Muscle of leg (tissue), 11 donors: ENCODE measurements around the gene CPNE4. TPM values are rescaled to one million over a fixed set of nuclear protein-coding genes. Genes with fewer than 3 reads are reported as not detected.

ENCODE experiments used
- DNase-seq: peaks from one replicate; pipeline ENCODE4 v3.0.0; 2013
- H3K27ac ChIP-seq: one replicate; pipeline ENCODE4 v1.5.1; 2013; ENCODE audit warnings: mild to moderate bottlenecking, low read length, control low read depth
- H3K27me3 ChIP-seq: one replicate; pipeline ENCODE4 v1.6.1; 2013; ENCODE audit warnings: low read length; ENCODE audit not compliant: control insufficient read depth, insufficient read depth
- H3K36me3 ChIP-seq: one replicate; pipeline ENCODE4 v1.6.1; 2013; ENCODE audit warnings: low read length; ENCODE audit not compliant: control insufficient read depth, insufficient read depth
- H3K4me1 ChIP-seq: one replicate; pipeline ENCODE4 v1.6.1; 2013; ENCODE audit warnings: low read length; ENCODE audit not compliant: control insufficient read depth, insufficient read depth
- H3K4me3 ChIP-seq: one replicate; pipeline ENCODE4 v1.5.1; 2013; ENCODE audit warnings: low read length, control low read depth
- H3K9me3 ChIP-seq: replicated peaks from 2 replicates; pipeline ENCODE4 v1.6.1; 2013; ENCODE audit warnings: low read depth, low read length; ENCODE audit not compliant: control insufficient read depth
- whole genome bisulfite sequencing: methylation state at CpG from one replicate; pipeline ENCODE4 v1.1.5; 2013; ENCODE audit warnings: missing lambda C conversion rate; ENCODE audit not compliant: insufficient coverage; 5-methylcytosine and 5-hydroxymethylcytosine counted together
- polyA plus RNA-seq, 8 donors: library from polyadenylated mRNA; unstranded; fragments of 120-200 nt; gene quantifications; one replicate each; pipeline versions ENCODE4 v1.2.1 to v1.2.3, GENCODE V29; 2013; ENCODE audit warnings: inconsistent platforms in 1 of 8, low replicate concordance in 1 of 8; ENCODE audit not compliant: insufficient read length in 8 of 8, insufficient read depth in 1 of 8
- total RNA-seq: library from RNA; stranded (reverse); fragments of 120-200 nt; gene quantifications from one replicate; pipeline ENCODE4 v1.2.4, GENCODE V29; 2013

Gene CPNE4
- total and polyA plus RNA-seq, 9 donors = 0.07 to 0.31 (median 0.09) TPM; not detected in 2

GRCh38 chr3:131849616-131850015, 185.2 kb downstream of the CPNE4 start:
- Histone ChIP-seq H3K9me3 (no peaks in the 10 kb centered on the region), H3K4me1 (no peaks in the 10 kb centered on the region), H3K27me3 (no peaks in the 10 kb centered on the region), H3K27ac (no peak overlapping the region), H3K4me3 (no peak overlapping the region), H3K36me3 (no peaks in the 10 kb centered on the region)
- whole genome bisulfite sequencing = 100% methylated on average over 1 of the region's 2 CpGs
- no peak for DNase-seq

GRCh38 chr3:131847966-131848510, 186.8 kb downstream of the CPNE4 start:
- no peak for DNase-seq
- Histone ChIP-seq H3K27ac (no peak overlapping the region), H3K9me3 (no peaks in the 10 kb centered on the region), H3K4me1 (no peaks in the 10 kb centered on the region), H3K27me3 (no peaks in the 10 kb centered on the region), H3K4me3 (no peak overlapping the region), H3K36me3 (no peaks in the 10 kb centered on the region)
- no CpG with 5 or more reads among the region's 1 CpG for WGBS

GRCh38 chr3:131846296-131846924, 188.4 kb downstream of the CPNE4 start:
- no peaks in the 10 kb centered on the region for H3K4me1 ChIP-seq
- 89% methylated on average over 1 of the region's 3 CpGs for WGBS
- DNase-seq = no peak
- no peak overlapping the region for H3K27ac ChIP-seq
- H3K4me3 ChIP-seq = no peak overlapping the region
- no peaks in the 10 kb centered on the region for H3K27me3 ChIP-seq
- no peaks in the 10 kb centered on the region for H3K9me3 ChIP-seq
- H3K36me3 ChIP-seq = no peaks in the 10 kb centered on the region

GRCh38 chr3:131843174-131843573, 191.6 kb downstream of the CPNE4 start:
- Histone ChIP-seq H3K36me3 (no peaks in the 10 kb centered on the region), H3K9me3 (no peaks in the 10 kb centered on the region), H3K4me3 (no peak overlapping the region), H3K27me3 (no peaks in the 10 kb centered on the region), H3K4me1 (no peaks in the 10 kb centered on the region), H3K27ac (no peak overlapping the region)
- no peak for DNase-seq
- no CpG with 5 or more reads among the region's 9 CpGs for WGBS

- Histone ChIP-seq H3K4me3 (no peak overlapping the region), H3K36me3 (no peaks in the 10 kb centered on the region), H3K27ac (no peak overlapping the region), H3K9me3 (no peaks in the 10 kb centered on the region), H3K27me3 (no peaks in the 10 kb centered on the region), H3K4me1 (no peaks in the 10 kb centered on the region)
- peak; percentile 12 for DNase-seq
- no CpG with 5 or more reads among the region's 1 CpG for WGBS
Observed at GRCh38 chr3:131840156-131840797, 194.5 kb downstream of the CPNE4 start.

GRCh38 chr3:131835906-131836305, 198.9 kb downstream of the CPNE4 start:
- DNase-seq = no peak
- H3K4me3 ChIP-seq = no peak overlapping the region
- no CpG with 5 or more reads among the region's 1 CpG for WGBS

GRCh38 chr3:131831608-131832007, 203.2 kb downstream of the CPNE4 start:
- H3K27me3 ChIP-seq = no peaks in the 10 kb centered on the region
- no peak for DNase-seq
- no peaks in the 10 kb centered on the region for H3K4me1 ChIP-seq
- no peaks in the 10 kb centered on the region for H3K9me3 ChIP-seq
- H3K4me3 ChIP-seq = no peak overlapping the region
- H3K36me3 ChIP-seq = no peaks in the 10 kb centered on the region
- no peak overlapping the region for H3K27ac ChIP-seq
- no CpG with 5 or more reads among the region's 4 CpGs for WGBS

More at GRCh38 chr3:131835906-131836305, 198.9 kb downstream of the CPNE4 start:
- Histone ChIP-seq H3K4me1 (no peaks in the 10 kb centered on the region), H3K36me3 (no peaks in the 10 kb centered on the region), H3K27me3 (no peaks in the 10 kb centered on the region), H3K27ac (no peak overlapping the region), H3K9me3 (no peaks in the 10 kb centered on the region)

GRCh38 chr3:131821191-131821762, 213.5 kb downstream of the CPNE4 start:
- Histone ChIP-seq H3K27ac (no peak overlapping the region), H3K9me3 (no peaks in the 10 kb centered on the region), H3K36me3 (no peaks in the 10 kb centered on the region), H3K4me3 (no peak overlapping the region), H3K27me3 (no peaks in the 10 kb centered on the region), H3K4me1 (no peaks in the 10 kb centered on the region)
- peak; percentile 16 for DNase-seq
- WGBS = 25% methylated on average over 1 of the region's 3 CpGs

GRCh38 chr3:131819381-131820055, 215.3 kb downstream of the CPNE4 start:
- H3K27me3 ChIP-seq = no peaks in the 10 kb centered on the region
- no peaks in the 10 kb centered on the region for H3K9me3 ChIP-seq
- WGBS = no CpG with 5 or more reads among the region's 5 CpGs
- DNase-seq = peak; percentile 29
- peak overlapping the region; percentile 30 for H3K27ac ChIP-seq
- H3K36me3 ChIP-seq = no peaks in the 10 kb centered on the region
- no peak overlapping the region for H3K4me3 ChIP-seq
- no peaks in the 10 kb centered on the region for H3K4me1 ChIP-seq

GRCh38 chr3:131812433-131812832, 222.4 kb downstream of the CPNE4 start:
- no peak overlapping the region for H3K27ac ChIP-seq
- no peak overlapping the region for H3K4me3 ChIP-seq
- H3K36me3 ChIP-seq = no peaks in the 10 kb centered on the region
- no peaks in the 10 kb centered on the region for H3K4me1 ChIP-seq
- no peaks in the 10 kb centered on the region for H3K9me3 ChIP-seq
- DNase-seq = no peak
- 50% methylated on average over 1 of the region's 1 CpG for WGBS
- H3K27me3 ChIP-seq = no peaks in the 10 kb centered on the region
